WI38 (cell line): ENCODE data around the gene IMPG1.

Source experiments
- H3K4me3 ChIP-seq: 2 replicates; pipeline ENCODE4 v1.5.1; 2011; ENCODE audit warnings: low read depth, mild to moderate bottlenecking, control low read depth, low read length
- CTCF ChIP-seq: IDR thresholded peaks from 2 replicates; pipeline ENCODE4 v1.5.1; 2012; ENCODE audit warnings: low read depth, mild to moderate bottlenecking, control low read depth, low read length

The IMPG1 gene

DNA sequence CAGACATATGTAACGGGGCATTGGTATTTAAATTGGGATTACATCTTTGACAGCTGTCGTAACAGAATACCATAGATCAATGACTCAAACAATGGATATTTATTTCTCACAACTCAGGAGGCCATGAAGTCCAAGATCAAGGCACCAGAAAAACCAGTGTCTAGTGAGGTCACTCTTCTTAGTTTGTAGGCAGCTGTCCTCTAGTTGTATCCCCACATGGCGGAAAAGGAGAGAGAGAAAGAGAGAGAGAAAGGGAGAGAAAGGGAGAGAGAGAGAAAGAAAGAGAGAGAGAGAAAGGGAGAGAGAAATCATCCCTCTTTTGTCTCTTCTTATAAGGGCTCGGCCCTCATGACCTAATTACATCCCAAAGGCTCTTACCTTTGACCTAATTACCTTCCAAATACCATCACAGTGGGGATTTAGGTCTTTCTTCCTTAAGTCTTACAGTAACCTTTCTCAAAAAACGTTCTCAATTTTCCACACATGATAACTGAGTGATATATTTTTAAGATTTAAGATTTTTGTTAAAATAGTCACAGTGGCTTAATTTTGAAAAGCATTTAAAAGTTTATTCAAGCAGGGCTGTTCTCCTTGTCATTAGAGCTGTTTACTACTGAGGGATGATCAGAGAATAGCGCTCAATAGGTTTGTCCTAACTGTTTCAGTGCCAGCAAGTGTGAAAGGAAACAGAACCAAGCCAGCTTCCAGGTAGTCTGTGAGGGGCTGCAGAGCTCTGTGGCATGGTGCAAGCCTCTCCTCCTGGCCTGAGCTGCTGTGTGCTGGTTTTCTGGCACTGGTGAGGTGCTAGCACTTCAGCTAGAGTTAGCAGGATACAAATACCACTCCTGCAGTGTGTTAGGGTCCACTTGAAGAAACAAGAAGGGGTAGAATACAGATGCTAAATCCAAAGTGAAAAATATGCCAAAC, 79.0 kb downstream of the IMPG1 start:
- TF ChIP-seq CTCF = no peak
- no peak overlapping the region for H3K4me3 ChIP-seq

DNA sequence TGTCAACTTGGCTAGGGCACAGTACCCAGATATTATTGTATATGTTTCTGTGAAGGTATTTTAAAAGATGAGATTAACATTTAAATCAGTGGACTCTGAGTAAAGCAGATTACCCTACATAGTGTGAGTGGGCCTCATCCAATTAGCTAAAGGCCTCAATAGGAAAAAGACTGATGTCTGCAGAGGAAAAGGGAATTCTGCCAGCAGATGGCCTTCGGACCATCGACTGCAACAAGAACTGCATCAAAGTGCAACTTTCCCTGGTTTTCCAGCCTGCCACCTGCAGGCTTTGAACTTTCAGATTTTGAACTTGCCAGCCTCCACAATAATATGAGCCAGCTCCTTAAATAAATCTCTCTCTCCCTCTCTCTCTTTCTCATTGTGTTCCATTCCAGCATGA, 80.5 kb downstream of the IMPG1 start:
- H3K4me3 ChIP-seq = no peak overlapping the region
- TF ChIP-seq CTCF = no peak

DNA sequence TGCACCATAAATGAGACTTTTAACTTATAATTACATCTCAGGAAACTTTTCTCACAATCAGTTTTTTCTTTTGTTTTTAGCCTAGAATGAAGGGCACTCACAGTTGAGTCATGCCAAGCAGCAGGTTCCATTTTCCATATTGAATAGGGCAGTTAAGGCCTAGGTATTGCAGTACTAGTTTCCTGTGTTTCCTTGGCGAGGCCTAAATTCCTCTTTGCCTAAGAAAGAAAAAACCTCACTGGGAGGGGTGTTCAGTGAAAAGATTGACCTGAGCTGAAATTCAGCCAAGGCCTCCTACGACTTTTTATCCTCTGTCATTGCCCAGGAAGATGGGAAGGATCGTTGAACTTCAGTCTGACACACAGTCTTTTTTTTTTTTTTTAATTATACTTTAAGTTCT, 85.5 kb downstream of the IMPG1 start:
- no peak overlapping the region for H3K4me3 ChIP-seq
- no peak for TF ChIP-seq CTCF

GRCh38 chr6:75975904-75976303, 96.6 kb downstream of the IMPG1 start:
- H3K4me3 ChIP-seq = no peak overlapping the region
- TF ChIP-seq CTCF = no peak

DNA sequence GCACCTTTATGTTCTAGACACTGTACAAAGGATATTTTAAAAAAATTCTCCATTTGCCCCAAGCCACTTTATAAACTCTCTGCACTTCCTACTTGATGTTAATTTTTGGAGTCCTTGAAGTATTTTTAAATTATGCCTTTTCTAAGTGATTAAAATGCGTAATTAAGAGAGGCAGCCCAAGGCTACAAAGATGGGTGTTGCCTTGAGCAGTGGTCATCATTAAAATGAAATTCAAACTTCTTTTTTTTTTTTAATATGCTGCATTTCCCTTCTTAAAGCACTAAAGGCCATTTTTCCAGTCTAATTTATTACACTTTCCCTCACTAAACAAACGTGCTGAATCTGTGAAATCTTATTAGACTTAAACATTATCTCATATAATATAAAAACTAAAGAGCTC, 102.4 kb downstream of the IMPG1 start:
- H3K4me3 ChIP-seq = no peak overlapping the region
- TF ChIP-seq CTCF = no peak

DNA sequence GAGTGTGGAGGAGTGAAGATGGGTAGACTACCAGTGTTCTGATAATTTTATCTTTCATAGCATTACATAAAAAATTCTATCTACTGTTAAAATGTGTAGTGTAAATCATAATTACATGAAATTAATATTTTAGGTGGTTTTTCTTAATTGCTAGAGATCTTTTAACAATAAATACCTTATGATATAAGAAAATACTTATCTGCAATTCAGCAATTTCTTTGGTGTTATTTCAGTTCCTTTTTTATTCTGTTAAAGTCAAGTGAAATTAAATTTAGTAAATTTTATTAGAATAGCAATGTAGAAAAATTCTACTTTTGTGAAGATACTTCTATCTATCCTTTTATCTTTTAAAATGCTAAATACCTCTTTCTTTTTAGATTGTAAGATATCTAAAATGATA, 104.3 kb downstream of the IMPG1 start:
- no peak for TF ChIP-seq CTCF
- no peak overlapping the region for H3K4me3 ChIP-seq

DNA sequence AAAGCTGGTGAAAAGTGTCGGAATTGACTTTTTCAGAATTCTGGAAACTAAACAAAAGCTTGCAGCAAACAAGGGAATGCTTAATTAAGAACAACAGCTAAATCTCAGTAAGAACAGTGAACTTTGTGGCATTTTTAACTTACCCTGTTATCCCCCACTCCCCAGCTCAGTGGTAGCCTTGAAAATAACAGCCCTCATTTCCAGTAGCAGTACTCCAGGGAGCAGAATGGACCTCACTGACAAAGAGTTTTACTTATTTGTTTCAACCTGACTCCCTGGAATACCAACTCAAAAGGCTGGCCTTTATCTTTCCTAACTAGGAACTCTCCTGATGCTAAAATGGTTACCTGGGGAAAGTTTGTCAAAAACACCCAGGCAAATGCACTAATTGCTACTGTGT, 108.9 kb downstream of the IMPG1 start:
- H3K4me3 ChIP-seq = no peak overlapping the region
- no peak for TF ChIP-seq CTCF
